Measurements from ENCODE around the gene MSI2.

The MSI2 gene

DNA sequence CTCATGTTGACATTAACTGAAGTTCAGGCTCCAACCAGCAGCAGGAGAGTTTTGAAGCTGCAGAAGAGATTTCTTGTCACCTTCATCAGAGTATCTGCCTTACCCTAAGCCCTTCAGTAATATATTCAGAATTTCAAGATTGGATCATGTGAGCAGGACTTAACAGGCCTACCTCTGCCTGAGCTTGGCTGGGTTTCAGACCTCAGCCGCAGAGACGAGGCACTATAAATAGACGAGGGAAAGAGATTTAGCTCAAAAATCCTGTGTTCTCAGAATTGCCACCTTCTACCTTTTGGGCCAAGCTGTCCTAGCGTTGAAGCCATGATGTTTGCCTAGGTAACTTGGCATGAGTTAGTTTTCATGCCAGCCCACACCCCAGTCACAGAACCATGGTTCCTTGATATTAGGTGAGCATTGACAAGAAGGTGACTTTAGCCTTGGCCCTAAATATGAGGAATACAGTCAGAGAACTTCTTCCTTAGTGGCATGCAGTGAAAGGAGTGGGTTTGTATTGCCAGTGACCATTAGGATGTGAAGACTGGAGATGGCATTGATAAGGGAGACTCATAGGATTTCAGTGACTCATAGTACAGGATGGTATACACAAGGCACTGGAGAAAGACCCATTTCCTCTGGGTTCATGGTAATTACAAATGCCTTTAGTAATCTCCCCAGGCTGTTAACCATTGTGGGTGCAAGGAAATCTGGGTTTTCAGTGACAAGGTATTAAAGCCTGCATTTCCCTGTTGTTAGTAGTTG, 224.3 kb downstream of the MSI2 start:
- no peak overlapping the region for H3K9ac ChIP-seq (ENCODE audit: low read length)
- no peaks in the 10 kb centered on the region for H3K9me2 ChIP-seq (replicated peaks; ENCODE audit: insufficient read depth, low read length)
- H3K36me3 ChIP-seq (ENCODE audit: low read length) = no peaks in the 10 kb centered on the region
- no peak overlapping the region for H3K4me2 ChIP-seq (ENCODE audit: low read depth, low read length, poor library complexity, severe bottlenecking)
- H3K4me3 ChIP-seq (ENCODE audit: insufficient read depth, low read length, poor library complexity, severe bottlenecking) = no peak overlapping the region
- no peaks in the 10 kb centered on the region for H3K27me3 ChIP-seq (ENCODE audit: low read length)
- no peak overlapping the region for H2AFZ ChIP-seq (ENCODE audit: low read depth, low read length, severe bottlenecking)
- peaks cover 7% of the 10 kb centered on the region; the same call in 1 of the 2 replicates for H3K79me2 ChIP-seq (ENCODE audit: insufficient read depth, low read length)
- H3K9me3 ChIP-seq (ENCODE audit: insufficient read depth, low read length) = no peaks in the 10 kb centered on the region
- H3K27ac ChIP-seq (ENCODE audit: low read depth, low read length) = no peak overlapping the region
- TF ChIP-seq, protein P1, sequence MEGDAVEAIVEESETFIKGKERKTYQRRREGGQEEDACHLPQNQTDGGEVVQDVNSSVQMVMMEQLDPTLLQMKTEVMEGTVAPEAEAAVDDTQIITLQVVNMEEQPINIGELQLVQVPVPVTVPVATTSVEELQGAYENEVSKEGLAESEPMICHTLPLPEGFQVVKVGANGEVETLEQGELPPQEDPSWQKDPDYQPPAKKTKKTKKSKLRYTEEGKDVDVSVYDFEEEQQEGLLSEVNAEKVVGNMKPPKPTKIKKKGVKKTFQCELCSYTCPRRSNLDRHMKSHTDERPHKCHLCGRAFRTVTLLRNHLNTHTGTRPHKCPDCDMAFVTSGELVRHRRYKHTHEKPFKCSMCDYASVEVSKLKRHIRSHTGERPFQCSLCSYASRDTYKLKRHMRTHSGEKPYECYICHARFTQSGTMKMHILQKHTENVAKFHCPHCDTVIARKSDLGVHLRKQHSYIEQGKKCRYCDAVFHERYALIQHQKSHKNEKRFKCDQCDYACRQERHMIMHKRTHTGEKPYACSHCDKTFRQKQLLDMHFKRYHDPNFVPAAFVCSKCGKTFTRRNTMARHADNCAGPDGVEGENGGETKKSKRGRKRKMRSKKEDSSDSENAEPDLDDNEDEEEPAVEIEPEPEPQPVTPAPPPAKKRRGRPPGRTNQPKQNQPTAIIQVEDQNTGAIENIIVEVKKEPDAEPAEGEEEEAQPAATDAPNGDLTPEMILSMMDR (IDR thresholded peaks at IDR 0.05; ENCODE audit: insufficient read depth, low read length, poor library complexity, severe bottlenecking) = no peak
- TF ChIP-seq EZH2phosphoT487 (conservative IDR thresholded peaks at IDR 0.05; ENCODE audit: low read length) = no peak
- no peaks in the 10 kb centered on the region for H4K20me1 ChIP-seq (ENCODE audit: low read depth, low read length)
- no peaks in the 10 kb centered on the region for H3F3A ChIP-seq (ENCODE audit: insufficient read depth)

DNA sequence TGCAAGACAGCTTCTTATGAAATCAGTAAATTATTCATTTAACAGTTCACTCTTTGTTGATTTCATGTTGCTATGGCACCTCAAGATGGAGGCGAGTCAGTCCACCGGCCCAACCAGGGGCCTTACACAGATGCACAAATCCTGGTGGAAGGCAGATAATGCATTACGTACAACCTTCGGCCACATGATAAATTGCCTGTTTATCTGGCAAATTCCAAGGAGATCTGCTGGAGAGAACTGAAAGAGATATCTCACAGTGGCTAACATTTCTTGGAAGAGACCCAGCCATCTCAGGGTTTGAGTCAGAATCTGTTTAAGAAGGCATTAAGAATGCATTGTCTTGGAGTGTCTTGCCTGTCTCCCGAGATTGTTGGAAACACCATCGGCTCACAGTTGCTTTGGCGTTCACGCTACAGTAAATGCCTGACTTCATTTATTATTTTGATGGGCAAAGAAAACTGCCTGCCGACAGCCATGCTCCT, 225.6 kb downstream of the MSI2 start:
- Histone ChIP-seq H3K27me3 (ENCODE audit: low read length) (no peaks in the 10 kb centered on the region), H3K4me2 (ENCODE audit: low read depth, low read length, poor library complexity, severe bottlenecking) (no peak overlapping the region), H3K27ac (ENCODE audit: low read depth, low read length) (no peak overlapping the region), H3K36me3 (ENCODE audit: low read length) (no peaks in the 10 kb centered on the region), H3K79me2 (ENCODE audit: insufficient read depth, low read length) (peaks cover 11% of the 10 kb centered on the region; the same call in 1 of the 2 replicates), H3K9ac (ENCODE audit: low read length) (no peak overlapping the region), H3K9me3 (ENCODE audit: insufficient read depth, low read length) (no peaks in the 10 kb centered on the region), H4K20me1 (ENCODE audit: low read depth, low read length) (no peaks in the 10 kb centered on the region), H3K4me3 (ENCODE audit: insufficient read depth, low read length, poor library complexity, severe bottlenecking) (no peak overlapping the region), H3F3A (ENCODE audit: insufficient read depth) (no peaks in the 10 kb centered on the region), H3K9me2 (replicated peaks; ENCODE audit: insufficient read depth, low read length) (no peaks in the 10 kb centered on the region), H2AFZ (ENCODE audit: low read depth, low read length, severe bottlenecking) (no peak overlapping the region)
- no peak for TF ChIP-seq EZH2phosphoT487 (conservative IDR thresholded peaks at IDR 0.05; ENCODE audit: low read length)
- TF ChIP-seq, protein P1 (IDR thresholded peaks at IDR 0.05; ENCODE audit: insufficient read depth, low read length, poor library complexity, severe bottlenecking) = no peak

DNA sequence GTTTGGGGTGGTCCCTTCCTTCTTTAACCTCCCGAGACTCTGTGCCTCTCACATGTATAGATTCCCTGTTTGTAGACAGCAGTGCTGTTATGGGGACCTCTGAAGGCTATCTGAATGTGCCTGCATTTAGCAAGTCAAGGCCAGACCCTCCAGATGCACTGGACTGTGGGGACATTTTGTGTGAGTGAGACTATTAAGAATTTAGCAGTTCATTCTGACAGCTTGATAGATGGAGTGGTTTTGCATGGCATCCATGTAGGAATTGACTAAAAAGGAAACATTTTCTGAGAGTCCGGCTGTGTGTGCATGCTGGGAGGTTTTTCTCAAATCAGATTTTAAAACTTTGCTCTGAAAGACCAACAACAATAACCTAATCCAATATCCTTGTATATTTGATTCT, 226.3 kb downstream of the MSI2 start:
- Histone ChIP-seq H3K79me2 (ENCODE audit: insufficient read depth, low read length) (peaks cover 9% of the 10 kb centered on the region; the same call in 1 of the 2 replicates), H2AFZ (ENCODE audit: low read depth, low read length, severe bottlenecking) (no peak overlapping the region), H3K9me2 (replicated peaks; ENCODE audit: insufficient read depth, low read length) (no peaks in the 10 kb centered on the region), H3K9ac (ENCODE audit: low read length) (no peak overlapping the region), H4K20me1 (ENCODE audit: low read depth, low read length) (no peaks in the 10 kb centered on the region), H3K27ac (ENCODE audit: low read depth, low read length) (no peak overlapping the region), H3K9me3 (ENCODE audit: insufficient read depth, low read length) (no peaks in the 10 kb centered on the region), H3K27me3 (ENCODE audit: low read length) (no peaks in the 10 kb centered on the region), H3K36me3 (ENCODE audit: low read length) (no peaks in the 10 kb centered on the region), H3F3A (ENCODE audit: insufficient read depth) (no peaks in the 10 kb centered on the region), H3K4me2 (ENCODE audit: low read depth, low read length, poor library complexity, severe bottlenecking) (no peak overlapping the region), H3K4me3 (ENCODE audit: insufficient read depth, low read length, poor library complexity, severe bottlenecking) (no peak overlapping the region)
- TF ChIP-seq, protein P1 (IDR thresholded peaks at IDR 0.05; ENCODE audit: insufficient read depth, low read length, poor library complexity, severe bottlenecking) = no peak
- no peak for TF ChIP-seq EZH2phosphoT487 (conservative IDR thresholded peaks at IDR 0.05; ENCODE audit: low read length)

All from SU-DHL-6 (cell line).